Measurements from ENCODE around the gene STIL. TPM values are rescaled to one million over a fixed set of nuclear protein-coding genes. Genes with fewer than 3 reads are reported as not detected.
A peak's percentile ranks its signal among the peaks of the same experiment; 100 is the strongest.

Gene STIL
- total RNA-seq, 1 experiment from 2014 or later = 26.4 TPM

GRCh38 chr1:47229886-47230691 is 83.9 kb downstream of the STIL start:
- Histone ChIP-seq H3K4me3 (ENCODE audit: low read depth, low read length) (no peak overlapping the region), H3K36me3 (ENCODE audit: control insufficient read depth, insufficient read depth, low read length) (no peaks in the 10 kb centered on the region), H3K27me3 (replicated peaks; ENCODE audit: control insufficient read depth, insufficient read depth, low read length) (no peaks in the 10 kb centered on the region), H3K4me1 (0 out of 2 replicates have a peak, but pooled peaks cover 3% of the 10 kb centered on the region), H3K9me3 (no peaks in the 10 kb centered on the region)
- Mint-ChIP-seq H3K4me1 (ENCODE audit: low read depth, unreplicated experiment) (peaks cover 8% of the 10 kb centered on the region), H3K36me3 (ENCODE audit: insufficient read depth, unreplicated experiment) (peaks cover 12% of the 10 kb centered on the region), H3K4me3 (ENCODE audit: unreplicated experiment) (peak overlapping the region; percentile 2), H3K27me3 (ENCODE audit: insufficient read depth, unreplicated experiment) (no peaks in the 10 kb centered on the region), H3K9me3 (ENCODE audit: unreplicated experiment) (no peaks in the 10 kb centered on the region), H3K27ac (ENCODE audit: unreplicated experiment) (no peak overlapping the region)
- ChIA-PET POLR2A (no interaction called here), CTCF (interaction anchor here (0.7 kb wide), 1 partner anchor 41 kb away, joined by 5 read pairs; no protein-coding TSS in a partner anchor)
- intact Hi-C loops (cut with micrococcal nuclease; ENCODE audit: unreplicated experiment) = no loop called here
- no peak for DNase-seq
- BruUV-seq (replicated peaks) = no TSS peak
- TF ChIP-seq CTCF (IDR thresholded peaks at IDR 0.05; ENCODE audit: insufficient read depth in 1 of 2, low read depth in 1 of 2, low read length in 1 of 2, severe bottlenecking in 1 of 2, unreplicated experiment in 1 of 2) = no peak

GRCh38 chr1:47229031-47229885 is 84.7 kb downstream of the STIL start:
- CTCF ChIA-PET = no interaction called here

More at GRCh38 chr1:47229031-47229885, 84.7 kb downstream of the STIL start:
- H3K4me1 Mint-ChIP-seq (ENCODE audit: low read depth, unreplicated experiment) = peaks cover 8% of the 10 kb centered on the region
- peaks cover 12% of the 10 kb centered on the region for H3K36me3 Mint-ChIP-seq (ENCODE audit: insufficient read depth, unreplicated experiment)
- H3K27me3 Mint-ChIP-seq (ENCODE audit: insufficient read depth, unreplicated experiment) = no peaks in the 10 kb centered on the region
- POLR2A ChIA-PET = no interaction called here
- no peaks in the 10 kb centered on the region for H3K9me3 Mint-ChIP-seq (ENCODE audit: unreplicated experiment)
- Histone ChIP-seq H3K36me3 (ENCODE audit: control insufficient read depth, insufficient read depth, low read length) (no peaks in the 10 kb centered on the region), H3K4me3 (ENCODE audit: low read depth, low read length) (no peak overlapping the region), H3K9me3 (no peaks in the 10 kb centered on the region), H3K27me3 (replicated peaks; ENCODE audit: control insufficient read depth, insufficient read depth, low read length) (no peaks in the 10 kb centered on the region), H3K4me1 (0 out of 2 replicates have a peak, but pooled peaks cover 3% of the 10 kb centered on the region)
- H3K27ac Mint-ChIP-seq (ENCODE audit: unreplicated experiment) = no peak overlapping the region
- no peak for DNase-seq
- no peak for TF ChIP-seq CTCF (IDR thresholded peaks at IDR 0.05; ENCODE audit: insufficient read depth in 1 of 2, low read depth in 1 of 2, low read length in 1 of 2, severe bottlenecking in 1 of 2, unreplicated experiment in 1 of 2)
- no TSS peak for BruUV-seq (replicated peaks)
- intact Hi-C loops (cut with micrococcal nuclease; ENCODE audit: unreplicated experiment) = no loop called here
- peak overlapping the region; percentile 2 for H3K4me3 Mint-ChIP-seq (ENCODE audit: unreplicated experiment)
